H1 (cell line): ENCODE results near the gene NDC80. TPM values are rescaled to one million over a fixed set of nuclear protein-coding genes. Genes with fewer than 3 reads are reported as not detected.

Experiments used
- CTCF ChIA-PET: fragments of 300-600 bp; sonication (Branson Sonifier 250); formaldehyde crosslinking; loops from one replicate; lab custom pipeline; 2021; ENCODE audit not compliant: partially characterized antibody; lab: Charles Lee
- POLR2A ChIA-PET: fragments of 300-600 bp; sonication (Branson Sonifier 250); formaldehyde crosslinking; loops from one replicate; lab custom pipeline; 2021; ENCODE audit warnings: inconsistent platforms; ENCODE audit not compliant: partially characterized antibody; lab: Charles Lee
- DNase-seq, 2 experiments: peaks; one replicate each; pipeline versions ENCODE4 v3.0.0 to v3.0.0-alpha.2; 2010 to 2022; ENCODE audit warnings: low spot score in 2 of 2, low read depth in 1 of 2, mixed read lengths in 1 of 2
- FAIRE-seq: peaks from 2 replicates; lab custom pipeline; 2011; peaks lifted over from hg19 to GRCh38; lab: Jason Lieb, UNC
- H2AFZ ChIP-seq: 2 replicates; pipeline ENCODE4 v1.8.1; 2012; ENCODE audit warnings: low read length, inconsistent platforms
- H2AK5ac ChIP-seq: 2 replicates; pipeline ENCODE4 v1.6.1; 2013; ENCODE audit warnings: low read depth, low read length
- H2BK120ac ChIP-seq: replicated peaks from 2 replicates; pipeline ENCODE3; 2013; ENCODE audit warnings: low read depth, low read length, inconsistent platforms
- H2BK12ac ChIP-seq: 2 replicates; pipeline ENCODE4 v1.6.1; 2013; ENCODE audit warnings: low read depth, low read length
- H2BK15ac ChIP-seq: 2 replicates; pipeline ENCODE4 v1.6.1; 2013; ENCODE audit warnings: low read length
- H2BK20ac ChIP-seq: 2 replicates; pipeline ENCODE4 v1.6.1; 2013; ENCODE audit warnings: low read length
- H2BK5ac ChIP-seq: 2 replicates; pipeline ENCODE4 v1.6.1; 2013; ENCODE audit warnings: low read depth, low read length
- H3K14ac ChIP-seq: 2 replicates; pipeline ENCODE4 v1.6.1; 2013; ENCODE audit warnings: inconsistent platforms; ENCODE audit not compliant: insufficient read length
- H3K18ac ChIP-seq: 2 replicates; pipeline ENCODE4 v1.6.1; 2013; ENCODE audit warnings: low read length; ENCODE audit errors: extremely low read depth
- H3K23ac ChIP-seq: 2 replicates; pipeline ENCODE4 v1.6.1; 2013; ENCODE audit warnings: inconsistent platforms; ENCODE audit not compliant: insufficient read length
- H3K23me2 ChIP-seq: 2 replicates; pipeline ENCODE4 v1.6.1; 2013; ENCODE audit warnings: low read depth, low read length
- H3K27ac ChIP-seq: 2 replicates; pipeline ENCODE4 v1.6.1; 2011; ENCODE audit warnings: low read depth, low read length, inconsistent platforms
- H3K27me3 ChIP-seq, 4 experiments: replicated peaks in 1 of 4; 1 replicate in 1 of 4; 2 replicates in 3 of 4; pipeline versions ENCODE4 v1.6.1 to v1.8.1; 2011 to 2013; ENCODE audit warnings: low read length in 3 of 4, mild to moderate bottlenecking in 3 of 4, inconsistent platforms in 2 of 4, mixed read lengths in 2 of 4, moderate library complexity in 1 of 4; ENCODE audit not compliant: control insufficient read depth in 3 of 4, insufficient read depth in 3 of 4; ENCODE audit errors: extremely low read depth in 1 of 4
- H3K36me3 ChIP-seq, 4 experiments: 2 replicates each; pipeline versions ENCODE4 v1.6.1 to v1.8.1; 2011 to 2013; ENCODE audit warnings: mild to moderate bottlenecking in 4 of 4, low read length in 3 of 4, moderate library complexity in 2 of 4, control low read depth in 1 of 4, inconsistent platforms in 1 of 4; ENCODE audit not compliant: insufficient read depth in 4 of 4, control insufficient read depth in 2 of 4
- H3K4ac ChIP-seq: replicated peaks from 2 replicates; pipeline ENCODE3; 2013; ENCODE audit warnings: low read length, low read depth, mixed read lengths, inconsistent platforms; ENCODE audit not compliant: insufficient read length
- H3K4me1 ChIP-seq, 4 experiments: replicated peaks in 1 of 4; 1 replicate in 1 of 4; 2 replicates in 3 of 4; pipeline versions ENCODE4 v1.6.1 to v1.8.1; 2011 to 2013; ENCODE audit warnings: low read length in 3 of 4, inconsistent platforms in 2 of 4, mixed read lengths in 1 of 4; ENCODE audit not compliant: insufficient read depth in 4 of 4, control insufficient read depth in 3 of 4
- H3K4me2 ChIP-seq, 2 experiments: 2 replicates each; pipeline versions ENCODE4 v1.6.1 to v1.8.1; 2011 to 2013; ENCODE audit warnings: low read depth in 2 of 2, low read length in 2 of 2, control low read depth in 1 of 2, inconsistent platforms in 1 of 2, mild to moderate bottlenecking in 1 of 2; ENCODE audit not compliant: insufficient read depth in 1 of 2
- H3K4me3 ChIP-seq, 4 experiments: fragments of 200-600, 300-600 bp in 1 of 4; sonication (generic), shearing (Covaris generic), sonication (Bioruptor Twin) in 1 of 4; 2 replicates each; pipeline versions ENCODE4 v1.5.1 to v1.8.1; 2011 to 2016; ENCODE audit warnings: low read length in 4 of 4, low read depth in 3 of 4, control low read depth in 2 of 4, inconsistent platforms in 2 of 4, mild to moderate bottlenecking in 2 of 4, mixed read lengths in 1 of 4, moderate library complexity in 1 of 4; ENCODE audit not compliant: insufficient read depth in 2 of 4; ENCODE audit errors: extremely low read depth in 1 of 4
- H3K56ac ChIP-seq: replicated peaks from 2 replicates; pipeline ENCODE3; 2013; ENCODE audit warnings: low read depth, mild to moderate bottlenecking, mixed read lengths, low read length, inconsistent platforms; ENCODE audit not compliant: insufficient read length
- H3K79me1 ChIP-seq: 2 replicates; pipeline ENCODE4 v1.6.1; 2013; ENCODE audit warnings: low read depth, low read length, control low read depth
- H3K79me2 ChIP-seq, 2 experiments: 2 replicates each; pipeline versions ENCODE4 v1.6.1 to v1.8.1; 2012 to 2013; ENCODE audit warnings: low read length in 2 of 2, mild to moderate bottlenecking in 2 of 2, inconsistent platforms in 1 of 2; ENCODE audit not compliant: insufficient read depth in 2 of 2, control insufficient read depth in 1 of 2
- H3K9ac ChIP-seq, 4 experiments: replicated peaks in 1 of 4; 1 replicate in 1 of 4; 2 replicates in 3 of 4; pipeline versions ENCODE4 v1.6.1 to v1.8.1; 2011 to 2013; ENCODE audit warnings: low read depth in 3 of 4, low read length in 3 of 4, control low read depth in 2 of 4, mild to moderate bottlenecking in 2 of 4, moderate library complexity in 2 of 4, inconsistent platforms in 1 of 4; ENCODE audit errors: extremely low read depth in 1 of 4
- H3K9me3 ChIP-seq, 2 experiments: 2 replicates each; pipeline versions ENCODE4 v1.6.1 to v1.8.1; 2012 to 2013; ENCODE audit warnings: mild to moderate bottlenecking in 2 of 2, moderate library complexity in 2 of 2, control low read depth in 1 of 2, inconsistent platforms in 1 of 2, low read depth in 1 of 2, low read length in 1 of 2, mixed read lengths in 1 of 2; ENCODE audit not compliant: insufficient read depth in 2 of 2
- H4K20me1 ChIP-seq, 2 experiments: replicated peaks in 1 of 2; 2 replicates each; pipeline versions ENCODE3 to v1.8.1; 2011 to 2013; ENCODE audit warnings: inconsistent platforms in 2 of 2, low read length in 2 of 2, mild to moderate bottlenecking in 1 of 2; ENCODE audit not compliant: insufficient read depth in 2 of 2, control insufficient read depth in 1 of 2
- H4K5ac ChIP-seq: 2 replicates; pipeline ENCODE4 v1.6.1; 2013; ENCODE audit warnings: low read length, low read depth, mixed read lengths, inconsistent platforms; ENCODE audit not compliant: insufficient read length
- H4K8ac ChIP-seq: 2 replicates; pipeline ENCODE4 v1.8.0; 2013; ENCODE audit warnings: mild to moderate bottlenecking, moderate library complexity, low read length, inconsistent platforms; ENCODE audit not compliant: insufficient read depth; ENCODE audit errors: extremely low read depth
- H4K91ac ChIP-seq: replicated peaks from 2 replicates; pipeline ENCODE3; 2013; ENCODE audit warnings: low read length, mixed read lengths, inconsistent platforms; ENCODE audit not compliant: insufficient read length
- ASH2L ChIP-seq: fragments of 200-600, 300-600 bp; sonication (generic); IDR thresholded peaks from one replicate; pipeline ENCODE4 v1.7.1; 2017; ENCODE audit warnings: low read length
- BACH1 ChIP-seq: IDR thresholded peaks from 2 replicates; pipeline ENCODE4 v1.6.1; 2012; ENCODE audit warnings: low read length, improper control_type of control experiment
- CBX5 ChIP-seq: fragments of 300-800, 300-1000 bp; sonication (generic); IDR thresholded peaks from 2 replicates; pipeline ENCODE4 v1.7.1; 2016; ENCODE audit warnings: antibody characterized with exemption, low read length, low read depth
- CEBPB ChIP-seq: IDR thresholded peaks from 2 replicates; pipeline ENCODE4 v1.6.1; 2012; ENCODE audit warnings: low read depth, low read length
- GTF2F1 ChIP-seq: IDR thresholded peaks from 2 replicates; pipeline ENCODE4 v1.6.1; 2012; ENCODE audit warnings: low read depth, low read length, improper control_type of control experiment, borderline replicate concordance
- JUND ChIP-seq: IDR thresholded peaks from 2 replicates; pipeline ENCODE4 v1.6.1; 2011; ENCODE audit warnings: mild to moderate bottlenecking, improper control_type of control experiment, low read length
- KDM1A ChIP-seq: fragments of 200-600, 300-600 bp; sonication (generic); IDR thresholded peaks from 2 replicates; pipeline ENCODE4 v1.7.1; 2016; ENCODE audit warnings: mild to moderate bottlenecking, low read length, borderline replicate concordance
- NANOG ChIP-seq: IDR thresholded peaks from 2 replicates; pipeline ENCODE4 v1.6.1; 2011; ENCODE audit warnings: low read length, low read depth, mild to moderate bottlenecking, inconsistent platforms; ENCODE audit not compliant: insufficient read depth, poor library complexity, severe bottlenecking
- NRF1 ChIP-seq: IDR thresholded peaks from 2 replicates; pipeline ENCODE4 v1.6.1; 2011; ENCODE audit warnings: mild to moderate bottlenecking, low read depth, low read length, improper control_type of control experiment
- PHF8 ChIP-seq: fragments of 200-600 bp; sonication (generic); conservative IDR thresholded peaks from 2 replicates; pipeline ENCODE4 v1.7.1; 2012; ENCODE audit warnings: low read depth, mild to moderate bottlenecking, inconsistent platforms, low read length, moderate library complexity
- POLR2A ChIP-seq, 2 experiments: IDR thresholded peaks; 1 replicate in 1 of 2; 2 replicates in 1 of 2; pipeline ENCODE4 v1.6.1; 2011; ENCODE audit warnings: low read depth in 2 of 2, low read length in 2 of 2, mild to moderate bottlenecking in 2 of 2; ENCODE audit errors: control extremely low read depth in 1 of 2
- SP1 ChIP-seq: IDR thresholded peaks from 2 replicates; pipeline ENCODE4 v1.6.1; 2011; ENCODE audit warnings: low read depth, low read length
- SP2 ChIP-seq: IDR thresholded peaks from 2 replicates; pipeline ENCODE4 v1.6.1; 2012; ENCODE audit warnings: mild to moderate bottlenecking, low read length, inconsistent platforms
- SP4 ChIP-seq: IDR thresholded peaks from 2 replicates; pipeline ENCODE4 v1.6.1; 2012; ENCODE audit warnings: low read length, inconsistent platforms
- TBP ChIP-seq: IDR thresholded peaks from 2 replicates; pipeline ENCODE4 v1.6.1; 2011; ENCODE audit warnings: low read depth, low read length, improper control_type of control experiment
- TCF12 ChIP-seq: IDR thresholded peaks from 2 replicates; pipeline ENCODE4 v1.6.1; 2011; ENCODE audit warnings: low read depth, mild to moderate bottlenecking, low read length
- WGBS, 2 experiments: shearing (Covaris generic) in 1 of 2; methylation state at CpG; one replicate each; pipeline versions ENCODE4 v1.1.6 to v1.1.7; 2013 to 2015; ENCODE audit warnings: low lambda C conversion rate in 2 of 2, mixed read lengths in 2 of 2, inconsistent platforms in 1 of 2, low coverage in 1 of 2, missing lambda C conversion rate in 1 of 2; ENCODE audit not compliant: insufficient replicate concordance in 2 of 2, insufficient coverage in 1 of 2, insufficient read length in 1 of 2; ENCODE audit errors: extremely low coverage in 1 of 2, missing lambda C conversion rate in 1 of 2; 5-methylcytosine and 5-hydroxymethylcytosine counted together
- polyA plus RNA-seq, 7 experiments: library from polyadenylated mRNA; depleted of rRNA in 3 of 7; stranded (reverse) in 5 of 7; unstranded in 2 of 7; fragments of >200 nt in 5 of 7; fragments of 200-250 nt in 2 of 7; gene quantifications; 1 replicate in 5 of 7; 2 replicates in 1 of 7; 4 replicates in 1 of 7; pipeline versions ENCODE4 v1.2.1 to v1.2.3, GENCODE V29; 2011 to 2013; ENCODE audit warnings: missing spikeins in 2 of 7, mixed read lengths in 2 of 7
- total RNA-seq: library from RNA; stranded (reverse); fragmentation: NEBNext Ultra II Directional; extraction: Animal tissue kit (Norgen Biotek cat#: 25700); gene quantifications from 2 replicates; pipeline ENCODE4 v1.2.1, GENCODE V29; 2021
- TF ChIP-seq, protein P1 (sequence below): IDR thresholded peaks from 2 replicates; pipeline ENCODE4 v1.6.1; 2011; ENCODE audit warnings: low read depth, mild to moderate bottlenecking, low read length; ENCODE audit not compliant: insufficient read depth

Gene NDC80
- total and polyA plus RNA-seq, 2 of the 8 experiments (the other 6 are each of a cell fraction or from before 2014, with no cell fraction given): 11.0 to 45.0 TPM

DNA sequence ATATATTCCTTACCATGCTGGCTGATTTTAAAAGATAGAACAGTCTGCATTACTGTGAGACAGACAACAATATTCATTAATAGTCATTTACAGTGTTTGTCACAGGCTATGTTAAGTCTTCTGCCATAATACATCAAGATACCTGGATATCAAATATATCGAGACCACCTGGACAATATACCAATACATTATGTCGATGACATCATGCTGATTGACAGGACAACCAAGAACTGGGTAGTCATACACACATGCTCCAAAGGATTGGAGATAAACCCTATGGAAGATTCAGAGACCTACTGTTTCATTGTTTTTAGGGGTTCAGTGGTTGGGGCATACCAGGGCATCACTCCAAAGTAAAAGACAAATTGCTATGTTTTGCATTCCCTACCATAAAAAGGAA, 57.6 kb downstream of the NDC80 start:
- 63% methylated on average over 2 of the region's 2 CpGs; no CpG with 5 or more reads in 1 of the 2 experiments for WGBS, 2 experiments
- H4K91ac ChIP-seq: no peak overlapping the region
- no peaks in the 10 kb centered on the region for H3K36me3 ChIP-seq
- ChIA-PET POLR2A (no interaction called here), CTCF (no interaction called here)
- H2AFZ ChIP-seq: no peak overlapping the region
- no peaks in the 10 kb centered on the region for H4K20me1 ChIP-seq
- no peak overlapping the region for H2AK5ac ChIP-seq
- DNase-seq: no peak
- no peaks in the 10 kb centered on the region for H3K79me1 ChIP-seq
- H3K4me2 ChIP-seq: no peak overlapping the region
- H3K9ac ChIP-seq: no peak overlapping the region
- no peak overlapping the region for H4K5ac ChIP-seq
- no peak overlapping the region for H2BK12ac ChIP-seq
- H3K18ac ChIP-seq: no peak overlapping the region
- no peaks in the 10 kb centered on the region for H3K4me1 ChIP-seq
- H3K27ac ChIP-seq: no peak overlapping the region
- no peak overlapping the region for H3K56ac ChIP-seq
- no peak overlapping the region for H2BK120ac ChIP-seq
- no peak overlapping the region for H3K4me3 ChIP-seq
- H3K23me2 ChIP-seq: no peaks in the 10 kb centered on the region
- no peaks in the 10 kb centered on the region for H3K9me3 ChIP-seq
- no peaks in the 10 kb centered on the region for H3K27me3 ChIP-seq
- no peak for FAIRE-seq
- no peak overlapping the region for H2BK5ac ChIP-seq
- no peak overlapping the region for H2BK20ac ChIP-seq
- H3K4ac ChIP-seq: no peak overlapping the region
- no peak overlapping the region for H3K14ac ChIP-seq
- no peak overlapping the region for H3K23ac ChIP-seq
- H2BK15ac ChIP-seq: no peak overlapping the region
- H3K79me2 ChIP-seq: no peaks in the 10 kb centered on the region
- H4K8ac ChIP-seq: no peak overlapping the region
- TF ChIP-seq, protein P1, sequence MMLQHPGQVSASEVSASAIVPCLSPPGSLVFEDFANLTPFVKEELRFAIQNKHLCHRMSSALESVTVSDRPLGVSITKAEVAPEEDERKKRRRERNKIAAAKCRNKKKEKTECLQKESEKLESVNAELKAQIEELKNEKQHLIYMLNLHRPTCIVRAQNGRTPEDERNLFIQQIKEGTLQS: no peak
- TF ChIP-seq BACH1: no peak
- TF ChIP-seq JUND: no peak
- no peak for TF ChIP-seq NRF1
- TF ChIP-seq POLR2A (IDR thresholded peaks at IDR 0.05; ENCODE audit: control extremely low read depth in 1 of 2, low read depth in 2 of 2, low read length in 2 of 2): no peak
- TF ChIP-seq KDM1A: no peak
- TF ChIP-seq TBP: no peak
- TF ChIP-seq TCF12: no peak
- no peak for TF ChIP-seq PHF8
- no peak for TF ChIP-seq NANOG
- no peak for TF ChIP-seq SP2
- no peak for TF ChIP-seq ASH2L
- no peak for TF ChIP-seq CEBPB
- TF ChIP-seq GTF2F1: no peak
- no peak for TF ChIP-seq CBX5
- TF ChIP-seq SP4: no peak
- no peak for TF ChIP-seq SP1
